K562 (cell line): Measurements from ENCODE around the gene HNRNPDL. TPM values are rescaled to one million over a fixed set of nuclear protein-coding genes. Genes with fewer than 3 reads are reported as not detected.

Experiments
- BRF2 ChIP-seq: IDR thresholded peaks from 3 replicates; pipeline ENCODE4 v1.6.1; 2011; ENCODE audit warnings: borderline replicate concordance, mild to moderate bottlenecking; ENCODE audit not compliant: insufficient read length, insufficient read depth
- FOS ChIP-seq: IDR thresholded peaks from 3 replicates; pipeline ENCODE4 v1.6.1; 2011; ENCODE audit not compliant: insufficient read length; ENCODE audit errors: extremely low read depth
- KDM1A ChIP-seq, 2 experiments: fragments of 450-650 bp; IDR thresholded peaks; 2 replicates each; pipeline ENCODE4 v1.6.1; 2016; ENCODE audit warnings: mild to moderate bottlenecking in 2 of 2
- KDM2B ChIP-seq: fragments of 250-450 bp; sonication (Bioruptor Pico); IDR thresholded peaks from 2 replicates; pipeline ENCODE4 v1.8.0; 2021; ENCODE audit warnings: mild to moderate bottlenecking, moderate library complexity
- POLR3A ChIP-seq: IDR thresholded peaks from 2 replicates; pipeline ENCODE4 v1.6.1; 2011; ENCODE audit warnings: borderline replicate concordance, mild to moderate bottlenecking, moderate library complexity; ENCODE audit not compliant: insufficient read length, insufficient read depth; ENCODE audit errors: extremely low read depth
- ZBTB11 ChIP-seq, 3 experiments: fragments of 200-800 bp in 1 of 3; fragments of 250-450 bp in 1 of 3; fragments of 450-650 bp in 1 of 3; sonication (Bioruptor Pico) in 1 of 3; sonication (Bioruptor generic) in 1 of 3; formaldehyde crosslinking in 1 of 3; IDR thresholded peaks; 2 replicates each; pipeline versions ENCODE4 v1.6.1 to v1.8.0; 2016 to 2022; ENCODE audit warnings: mild to moderate bottlenecking in 2 of 3, missing genetic modification characterization in 2 of 3, missing compliant biosample characterization in 1 of 3, moderate library complexity in 1 of 3
- ZBTB34 ChIP-seq: fragments of 250-450 bp; sonication (Bioruptor Pico); IDR thresholded peaks from 2 replicates; pipeline ENCODE4 v1.8.0; 2021; ENCODE audit warnings: mild to moderate bottlenecking, moderate library complexity
- ZBTB40 ChIP-seq, 2 experiments: fragments of 450-650 bp in 1 of 2; sonication (generic) in 1 of 2; formaldehyde crosslinking in 1 of 2; IDR thresholded peaks; 2 replicates each; pipeline versions ENCODE4 v1.7.1 to v1.9.0; 2016 to 2022; ENCODE audit warnings: inconsistent platforms in 1 of 2, mild to moderate bottlenecking in 1 of 2, missing genetic modification reagents in 1 of 2
- ZKSCAN1 ChIP-seq: fragments of 150-350 bp; IDR thresholded peaks from 2 replicates; pipeline ENCODE4 v1.6.1; 2016; ENCODE audit warnings: low read depth, low read length
- polyA plus RNA-seq, 8 experiments: library from polyadenylated mRNA; depleted of rRNA in 4 of 8; stranded (reverse) in 5 of 8; unstranded in 3 of 8; fragments of >200 nt; fragmentation: Nextera tagmentation in 2 of 8; fragmentation: Illumina TruSeq in 1 of 8; extraction: Ambion mirVana in 2 of 8; extraction: Trizol in 1 of 8; gene quantifications; 2 replicates each; pipeline versions ENCODE4 v1.2.1 to v1.2.3, GENCODE V29; 2011 to 2014; ENCODE audit warnings: inconsistent platforms in 1 of 8, missing spikeins in 1 of 8
- total RNA-seq, 7 experiments: library from RNA; depleted of rRNA in 6 of 7; stranded (reverse); fragments of >200 nt in 6 of 7; fragmentation: Illumina TruSeq in 2 of 7; extraction: Trizol in 2 of 7; gene quantifications; 2 replicates each; pipeline versions ENCODE4 v1.2.1 to v1.2.3, GENCODE V29; 2011 to 2021; ENCODE audit warnings: low replicate concordance in 1 of 7

HNRNPDL gene
- total and polyA plus RNA-seq, 9 of the 15 experiments (the other 6 are each of a cell fraction or from before 2014, with no cell fraction given) = 243 to 652 (median 351) TPM

DNA sequence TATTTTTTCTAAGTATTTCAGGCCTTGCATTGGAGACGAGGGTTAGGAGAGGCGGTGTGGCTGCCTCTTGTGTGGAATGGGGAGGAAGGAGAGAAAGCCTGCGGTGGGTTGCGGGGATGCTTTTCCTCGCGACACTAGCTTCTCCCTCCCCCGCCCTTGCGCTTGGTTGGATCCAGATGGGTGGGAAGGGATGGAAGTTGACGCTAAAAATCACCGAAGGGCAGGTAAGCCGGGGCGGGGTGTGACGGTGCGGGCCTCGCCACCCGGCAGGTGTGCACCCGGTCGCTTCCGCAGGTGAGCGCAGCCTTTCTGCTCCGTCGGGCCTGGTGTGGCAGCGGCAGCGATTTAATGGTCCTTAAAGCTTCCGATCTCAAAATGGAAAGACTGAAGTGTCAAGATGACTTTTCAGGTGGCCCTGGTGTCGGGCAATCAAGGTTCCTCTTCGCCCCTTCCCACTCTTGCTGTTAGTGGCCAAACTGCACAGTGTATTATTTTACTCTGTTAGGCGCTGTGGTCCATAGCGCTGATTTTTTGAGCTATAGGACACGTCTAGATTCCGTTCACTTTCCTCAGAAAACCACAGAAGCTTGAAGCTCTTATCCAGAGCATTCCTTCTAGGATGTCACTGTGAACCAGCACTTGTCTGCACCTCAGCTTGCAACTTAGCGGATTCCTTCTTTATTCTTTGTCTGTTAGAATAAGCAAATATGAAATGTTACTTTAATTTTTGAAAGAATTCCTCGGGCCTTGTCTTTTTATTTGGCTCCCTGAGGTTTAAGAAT lies 893 bp upstream of the HNRNPDL start (continued):
- TF ChIP-seq ZBTB40 (IDR thresholded peaks at IDR 0.05) (peak; percentile 70), ZBTB40 (CRISPR knock-in tag; IDR thresholded peaks at IDR 0.05) (no peak), ZKSCAN1 (no peak), KDM1A (IDR thresholded peaks at IDR 0.05) (peak in 1 of 2 experiments; percentile 16; a peak in 1 of 4 replicates), POLR3A (no peak), KDM2B (CRISPR knock-in tag) (no peak), BRF2 (no peak), ZBTB11 (CRISPR knock-in tag; IDR thresholded peaks at IDR 0.05) (peak; percentile 29 to 83 (median 73); a peak in 4 of 6 replicates), ZBTB34 (CRISPR knock-in tag) (no peak), FOS (no peak)
